ENCODE data around the gene OTULINL.

The OTULINL gene

DNA sequence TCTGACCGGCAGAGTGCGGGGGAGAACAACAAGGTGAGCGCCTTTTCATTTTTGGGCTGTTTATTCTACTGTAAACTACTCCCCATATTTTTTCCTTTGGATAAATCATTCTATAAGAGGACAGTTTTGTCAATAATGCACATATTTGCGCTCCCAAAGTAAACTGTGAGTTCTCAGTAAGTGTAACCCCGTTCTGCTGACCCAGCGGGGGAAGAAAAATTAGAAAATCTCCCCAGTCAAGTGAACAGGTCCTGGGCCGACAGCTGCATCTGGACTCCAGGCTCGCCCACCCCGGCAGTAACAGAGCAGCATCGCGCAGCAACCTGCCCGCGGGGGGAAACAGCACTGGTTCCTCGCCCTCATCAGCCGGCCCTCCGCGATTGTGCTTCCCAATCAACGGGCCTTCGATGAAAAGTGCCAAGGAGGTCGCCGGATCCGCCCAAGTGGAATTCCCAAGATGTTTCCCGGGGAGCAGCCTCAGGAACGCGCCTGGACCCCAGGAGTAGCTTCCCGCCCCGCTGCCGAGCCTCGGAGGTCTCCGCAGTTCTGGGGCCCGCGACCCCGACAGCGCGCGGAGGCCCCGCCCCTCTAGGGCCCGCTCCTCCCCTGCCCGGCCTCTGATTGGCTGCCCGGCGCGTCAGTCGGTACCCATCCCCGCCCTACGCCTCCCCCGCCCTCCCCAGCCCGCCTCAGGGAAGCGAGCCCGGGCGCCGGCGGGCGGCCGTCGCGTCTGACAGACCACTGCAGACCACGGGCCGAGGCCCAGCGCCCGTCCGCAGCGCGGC, at the start of gene OTULINL:
Gene OTULINL, plus strand, starts transcription at position 687 of the 785 bp plus-strand sequence. CDS start 103 bp downstream, outside the sequence.
- peak; percentile 34 for DNase-seq (ENCODE audit: extremely low read depth, low read depth)
- TF ChIP-seq, protein P1, sequence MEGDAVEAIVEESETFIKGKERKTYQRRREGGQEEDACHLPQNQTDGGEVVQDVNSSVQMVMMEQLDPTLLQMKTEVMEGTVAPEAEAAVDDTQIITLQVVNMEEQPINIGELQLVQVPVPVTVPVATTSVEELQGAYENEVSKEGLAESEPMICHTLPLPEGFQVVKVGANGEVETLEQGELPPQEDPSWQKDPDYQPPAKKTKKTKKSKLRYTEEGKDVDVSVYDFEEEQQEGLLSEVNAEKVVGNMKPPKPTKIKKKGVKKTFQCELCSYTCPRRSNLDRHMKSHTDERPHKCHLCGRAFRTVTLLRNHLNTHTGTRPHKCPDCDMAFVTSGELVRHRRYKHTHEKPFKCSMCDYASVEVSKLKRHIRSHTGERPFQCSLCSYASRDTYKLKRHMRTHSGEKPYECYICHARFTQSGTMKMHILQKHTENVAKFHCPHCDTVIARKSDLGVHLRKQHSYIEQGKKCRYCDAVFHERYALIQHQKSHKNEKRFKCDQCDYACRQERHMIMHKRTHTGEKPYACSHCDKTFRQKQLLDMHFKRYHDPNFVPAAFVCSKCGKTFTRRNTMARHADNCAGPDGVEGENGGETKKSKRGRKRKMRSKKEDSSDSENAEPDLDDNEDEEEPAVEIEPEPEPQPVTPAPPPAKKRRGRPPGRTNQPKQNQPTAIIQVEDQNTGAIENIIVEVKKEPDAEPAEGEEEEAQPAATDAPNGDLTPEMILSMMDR (IDR thresholded peaks at IDR 0.05; ENCODE audit: low read depth, low read length): no peak

DNA sequence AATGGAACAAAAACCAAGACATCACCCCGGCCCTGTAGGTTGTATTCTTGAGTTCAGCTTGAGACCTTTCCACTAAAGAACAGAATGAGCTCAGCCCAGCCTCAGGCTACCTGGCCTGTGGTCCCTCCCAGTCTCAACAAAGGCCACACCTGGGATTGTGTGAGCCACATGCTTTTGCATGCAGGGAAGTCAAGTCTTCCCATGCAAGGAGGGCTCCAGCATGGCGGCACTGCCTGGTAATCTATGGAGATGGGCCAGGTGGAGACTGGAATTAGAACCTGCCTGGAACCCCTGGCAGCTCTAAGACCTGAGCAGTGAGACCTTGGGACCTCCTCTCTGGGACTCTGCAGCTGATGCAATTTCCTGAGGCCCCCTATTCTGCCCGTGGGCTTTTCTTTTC, 49.4 kb upstream of the OTULINL start:
- DNase-seq (ENCODE audit: extremely low read depth, low read depth): no peak
- TF ChIP-seq, protein P1 (IDR thresholded peaks at IDR 0.05; ENCODE audit: low read depth, low read length): no peak

DNA sequence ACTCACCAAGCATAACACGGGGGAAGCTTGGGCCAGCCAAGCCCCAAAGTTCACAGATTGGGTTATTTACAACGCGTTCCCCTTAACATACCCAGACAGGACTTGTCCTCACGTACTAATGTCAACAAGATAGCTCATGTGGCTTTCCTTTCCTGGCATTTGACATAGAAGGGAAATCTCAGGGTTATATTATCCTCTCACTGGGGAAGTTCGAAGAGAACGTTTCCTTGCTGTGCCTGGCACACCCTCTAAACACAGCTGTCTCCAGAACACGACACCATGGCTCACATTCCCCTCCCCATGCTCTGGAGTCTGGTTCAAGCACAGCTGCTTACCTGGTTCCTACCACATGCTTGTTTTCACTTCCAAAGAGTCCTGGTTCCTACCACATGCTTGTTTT, 46.8 kb upstream of the OTULINL start:
- TF ChIP-seq, protein P1 (IDR thresholded peaks at IDR 0.05; ENCODE audit: low read depth, low read length): no peak
- DNase-seq (ENCODE audit: extremely low read depth, low read depth): no peak

DNA sequence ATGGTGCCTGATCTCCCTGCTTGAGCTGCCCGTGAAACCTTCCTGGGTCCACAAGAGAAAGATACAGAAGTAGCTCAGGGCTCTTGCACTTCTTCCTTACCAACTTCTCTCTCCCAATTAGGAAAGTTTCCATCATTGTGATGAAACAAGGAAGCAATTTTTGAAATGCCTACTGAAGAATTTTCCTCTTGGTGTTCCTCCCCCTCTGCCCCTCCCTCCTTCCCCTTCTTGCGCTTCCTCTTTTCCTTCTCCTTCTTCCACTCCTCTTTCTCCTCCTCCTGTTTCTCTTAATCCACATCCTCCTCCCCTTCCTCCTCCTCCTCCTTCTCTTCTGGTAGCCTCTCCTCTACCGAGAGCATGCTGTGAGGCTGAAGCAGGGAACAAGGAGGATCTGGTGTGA, 36.3 kb upstream of the OTULINL start:
- DNase-seq (ENCODE audit: extremely low read depth, low read depth): no peak
- TF ChIP-seq, protein P1 (IDR thresholded peaks at IDR 0.05; ENCODE audit: low read depth, low read length): no peak

DNA sequence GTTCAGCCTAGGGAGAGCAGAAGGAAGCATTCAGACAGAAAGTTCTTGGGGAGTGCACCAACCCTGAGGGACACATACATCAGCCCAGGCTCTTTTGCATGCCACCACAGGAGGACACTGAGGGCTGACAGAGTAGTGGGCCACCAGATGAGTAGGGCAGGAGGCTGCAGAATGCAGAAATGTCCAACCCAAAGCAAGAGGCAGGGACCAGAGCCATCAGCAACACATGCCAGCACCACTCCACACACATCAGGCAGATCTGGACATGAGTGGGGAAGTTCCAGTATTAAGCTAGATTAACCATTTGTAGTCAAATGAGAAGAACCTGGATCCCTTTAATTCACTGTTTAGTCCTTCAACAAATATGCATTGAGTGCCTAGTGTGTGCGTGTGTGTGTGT, 35.7 kb upstream of the OTULINL start:
- TF ChIP-seq, protein P1 (IDR thresholded peaks at IDR 0.05; ENCODE audit: low read depth, low read length): no peak
- DNase-seq (ENCODE audit: extremely low read depth, low read depth): no peak

DNA sequence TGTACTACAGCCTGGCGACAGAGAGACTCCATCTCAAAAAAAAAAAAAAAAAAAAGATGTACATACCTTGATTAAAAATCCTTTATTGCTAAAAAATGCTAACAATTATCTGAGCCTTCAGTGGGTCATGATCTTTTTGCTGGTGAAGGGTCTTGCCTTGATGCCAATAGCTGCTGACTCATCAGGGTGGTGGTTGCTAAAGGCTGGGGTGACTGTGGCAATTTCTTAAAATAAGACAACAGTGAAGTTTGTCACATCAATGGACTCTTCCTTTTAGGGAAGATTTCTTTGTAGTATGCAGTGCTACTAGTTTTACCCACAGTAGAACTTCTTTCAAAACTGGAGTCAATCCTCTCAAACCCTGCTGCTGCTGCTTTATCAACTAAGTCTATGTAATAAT, 33.9 kb upstream of the OTULINL start:
- no peak for DNase-seq (ENCODE audit: extremely low read depth, low read depth)
- TF ChIP-seq, protein P1 (IDR thresholded peaks at IDR 0.05; ENCODE audit: low read depth, low read length): no peak

DNA sequence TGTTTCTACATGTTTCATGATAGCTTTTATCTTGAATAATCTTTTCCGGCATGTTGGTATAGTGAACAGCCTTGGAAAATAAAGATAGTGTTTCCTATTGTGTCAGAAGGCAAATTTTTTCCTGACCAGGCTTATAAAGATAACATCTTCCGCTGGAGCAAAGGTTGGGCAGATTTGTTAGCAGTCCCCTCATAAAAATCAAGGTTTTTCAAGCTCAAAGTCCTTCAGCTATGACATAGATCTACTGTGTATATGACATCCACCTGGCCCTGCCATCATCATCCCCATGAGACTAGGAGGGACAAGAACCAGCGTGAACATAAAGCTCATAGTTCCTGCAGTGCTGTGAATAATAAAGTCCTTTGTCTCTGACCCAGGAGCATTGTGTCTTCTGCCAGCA, 30.4 kb upstream of the OTULINL start:
- no peak for DNase-seq (ENCODE audit: extremely low read depth, low read depth)
- TF ChIP-seq, protein P1 (IDR thresholded peaks at IDR 0.05; ENCODE audit: low read depth, low read length): no peak
